HL-60 (cell line): ENCODE results near the gene TMEM14C.

Experiments used
- CTCF ChIP-seq: IDR thresholded peaks from one replicate; pipeline ENCODE4 v1.5.1; 2011; ENCODE audit warnings: low read length, control low read depth, inconsistent platforms; ENCODE audit not compliant: insufficient read depth
- GABPA ChIP-seq: IDR thresholded peaks from 2 replicates; pipeline ENCODE4 v1.6.1; 2012; ENCODE audit warnings: low read depth

GRCh38 chr6:10692965-10693538 lies 29.8 kb upstream of the TMEM14C start:
- TF ChIP-seq CTCF (no peak), GABPA (no peak)
